HG02642 (cell line): ENCODE data around the gene PXDN.

Experiments
- ATAC-seq: cut with Tn5 transposase; IDR thresholded peaks from one replicate; pipeline ENCODE4 v1.9.1; 2021; ENCODE audit warnings: mild to moderate bottlenecking; ENCODE audit not compliant: unreplicated experiment, poor library complexity

The PXDN gene

GRCh38 chr2:1641523-1641922, 102.8 kb downstream of the PXDN start:
- no peak for ATAC-seq

- ATAC-seq: no peak
These were observed 103.8 kb downstream of the PXDN start for GRCh38 chr2:1640301-1641135.

- no peak for ATAC-seq
These were observed 105.0 kb downstream of the PXDN start for GRCh38 chr2:1639086-1639858.

GRCh38 chr2:1638281-1638860, 105.9 kb downstream of the PXDN start:
- no peak for ATAC-seq

- ATAC-seq: no peak
These were observed 107.4 kb downstream of the PXDN start for GRCh38 chr2:1636791-1637415.

- no peak for ATAC-seq
These were observed 108.5 kb downstream of the PXDN start for GRCh38 chr2:1635823-1636222.

- no peak for ATAC-seq
These were observed 109.5 kb downstream of the PXDN start for GRCh38 chr2:1634681-1635341.

- ATAC-seq: no peak
These were observed 110.3 kb downstream of the PXDN start for GRCh38 chr2:1633936-1634587.

- no peak for ATAC-seq
These were observed 111.1 kb downstream of the PXDN start for GRCh38 chr2:1633092-1633671.

- no peak for ATAC-seq
These were observed 111.8 kb downstream of the PXDN start for GRCh38 chr2:1632510-1632909.

- ATAC-seq: no peak
These were observed 112.3 kb downstream of the PXDN start for GRCh38 chr2:1632002-1632348.

- ATAC-seq: no peak
These were observed 112.9 kb downstream of the PXDN start for GRCh38 chr2:1631292-1632001.

- no peak for ATAC-seq
These were observed 115.4 kb downstream of the PXDN start for GRCh38 chr2:1628893-1629292.

- no peak for ATAC-seq
These were observed 116.5 kb downstream of the PXDN start for GRCh38 chr2:1627628-1628381.

- ATAC-seq: no peak
These were observed 118.0 kb downstream of the PXDN start for GRCh38 chr2:1626271-1626681.

- no peak for ATAC-seq
These were observed 118.9 kb downstream of the PXDN start for GRCh38 chr2:1625281-1626001.

GRCh38 chr2:1623906-1624445, 120.3 kb downstream of the PXDN start:
- no peak for ATAC-seq
